PC-3 (cell line): ENCODE results near the gene TMBIM1.

Experiments used
- EZH2 ChIP-seq: fragments of 300-600 bp; sonication (generic); IDR thresholded peaks from one replicate; pipeline ENCODE4 v1.6.1; 2017; ENCODE audit warnings: antibody characterized with exemption, mild to moderate bottlenecking, low read length; ENCODE audit not compliant: unreplicated experiment
- TF ChIP-seq, protein P1 (sequence below): fragments of 300-600 bp; sonication (generic); conservative IDR thresholded peaks from 2 replicates; pipeline ENCODE4 v1.5.1; 2017; ENCODE audit warnings: antibody characterized with exemption, low read depth, mild to moderate bottlenecking, low read length

DNA sequence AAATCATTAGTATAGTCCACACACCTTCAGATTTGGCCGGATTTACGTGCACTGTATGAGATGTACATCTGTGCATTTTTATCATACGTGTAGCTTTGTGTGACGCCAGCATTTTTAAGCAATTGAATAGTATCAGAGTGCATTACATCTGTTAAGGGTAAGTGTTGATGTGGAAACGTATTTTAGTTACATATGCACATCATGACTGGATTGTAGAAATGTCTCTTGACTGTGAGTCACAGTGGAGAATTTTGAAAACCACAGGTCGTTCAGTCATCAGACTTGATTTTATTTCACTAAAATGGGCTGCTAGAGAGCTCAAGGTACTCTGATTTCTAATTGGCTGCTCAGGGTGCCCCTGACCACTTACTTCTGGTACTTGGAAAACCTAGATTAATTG lies 36.9 kb downstream of the TMBIM1 start:
- TF ChIP-seq, protein P1, sequence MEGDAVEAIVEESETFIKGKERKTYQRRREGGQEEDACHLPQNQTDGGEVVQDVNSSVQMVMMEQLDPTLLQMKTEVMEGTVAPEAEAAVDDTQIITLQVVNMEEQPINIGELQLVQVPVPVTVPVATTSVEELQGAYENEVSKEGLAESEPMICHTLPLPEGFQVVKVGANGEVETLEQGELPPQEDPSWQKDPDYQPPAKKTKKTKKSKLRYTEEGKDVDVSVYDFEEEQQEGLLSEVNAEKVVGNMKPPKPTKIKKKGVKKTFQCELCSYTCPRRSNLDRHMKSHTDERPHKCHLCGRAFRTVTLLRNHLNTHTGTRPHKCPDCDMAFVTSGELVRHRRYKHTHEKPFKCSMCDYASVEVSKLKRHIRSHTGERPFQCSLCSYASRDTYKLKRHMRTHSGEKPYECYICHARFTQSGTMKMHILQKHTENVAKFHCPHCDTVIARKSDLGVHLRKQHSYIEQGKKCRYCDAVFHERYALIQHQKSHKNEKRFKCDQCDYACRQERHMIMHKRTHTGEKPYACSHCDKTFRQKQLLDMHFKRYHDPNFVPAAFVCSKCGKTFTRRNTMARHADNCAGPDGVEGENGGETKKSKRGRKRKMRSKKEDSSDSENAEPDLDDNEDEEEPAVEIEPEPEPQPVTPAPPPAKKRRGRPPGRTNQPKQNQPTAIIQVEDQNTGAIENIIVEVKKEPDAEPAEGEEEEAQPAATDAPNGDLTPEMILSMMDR, result no peak
- TF ChIP-seq EZH2, result no peak
